CD4-positive, alpha-beta memory T cell (primary cell): ENCODE data around the gene SLC22A17. TPM values are rescaled to one million over a fixed set of nuclear protein-coding genes. Genes with fewer than 3 reads are reported as not detected.
A peak's percentile ranks its signal among the peaks of the same experiment; 100 is the strongest.

Experiments
- CTCF ChIA-PET: fragments of 350-600 bp; sonication (Branson Sonifier 250); formaldehyde crosslinking; loops from one replicate; lab custom pipeline; 2021; ENCODE audit warnings: inconsistent platforms; ENCODE audit not compliant: partially characterized antibody; lab: Charles Lee
- POLR2A ChIA-PET: fragments of 350-600 bp; sonication (Branson Sonifier 250); formaldehyde crosslinking; loops from one replicate; lab custom pipeline; 2021; ENCODE audit not compliant: partially characterized antibody; lab: Charles Lee
- DNase-seq, 5 donors: peaks; one replicate each; pipeline versions ENCODE4 v3.0.0 to v3.0.0-alpha.2; 2020 to 2022; ENCODE audit warnings: mixed read lengths in 1 of 5
- H3K27ac ChIP-seq: one replicate; pipeline ENCODE4 v1.7.0; 2013; ENCODE audit warnings: low read depth, low read length
- H3K27me3 ChIP-seq: 2 replicates; pipeline ENCODE4 v1.7.0; 2013; ENCODE audit warnings: mild to moderate bottlenecking, low read length, moderate library complexity; ENCODE audit not compliant: insufficient read depth
- H3K36me3 ChIP-seq: 2 replicates; pipeline ENCODE4 v1.7.0; 2013; ENCODE audit warnings: mild to moderate bottlenecking, low read length, moderate library complexity; ENCODE audit not compliant: insufficient read depth
- H3K4me1 ChIP-seq: 2 replicates; pipeline ENCODE4 v1.7.0; 2013; ENCODE audit warnings: mild to moderate bottlenecking, low read length, moderate library complexity; ENCODE audit not compliant: insufficient read depth
- H3K4me3 ChIP-seq, 2 donors: one replicate each; pipeline ENCODE4 v1.7.0; 2013; ENCODE audit warnings: low read length in 2 of 2, mild to moderate bottlenecking in 1 of 2
- H3K9me3 ChIP-seq, 2 donors: one replicate each; pipeline ENCODE4 v1.7.0; 2013; ENCODE audit warnings: low read length in 2 of 2, control low read depth in 1 of 2; ENCODE audit not compliant: control insufficient read depth in 1 of 2
- H3K27ac Mint-ChIP-seq, 7 donors: one replicate each; pipeline ENCODE4 v1.8.0; 2020 to 2021; ENCODE audit warnings: mixed read lengths in 7 of 7, mild to moderate bottlenecking in 6 of 7, inconsistent platforms in 3 of 7, moderate library complexity in 3 of 7
- H3K27me3 Mint-ChIP-seq, 2 donors: one replicate each; pipeline ENCODE4 v1.8.0; 2020 to 2021; ENCODE audit warnings: mixed read lengths in 2 of 2
- H3K36me3 Mint-ChIP-seq, 2 donors: one replicate each; pipeline ENCODE4 v1.8.0; 2020 to 2021; ENCODE audit warnings: mixed read lengths in 2 of 2, inconsistent platforms in 1 of 2, mild to moderate bottlenecking in 1 of 2
- H3K4me1 Mint-ChIP-seq, 4 donors: one replicate each; pipeline ENCODE4 v1.8.0; 2020 to 2021; ENCODE audit warnings: mixed read lengths in 4 of 4, mild to moderate bottlenecking in 1 of 4
- H3K4me3 Mint-ChIP-seq, 8 donors: one replicate each; pipeline ENCODE4 v1.8.0; 2020 to 2021; ENCODE audit warnings: mixed read lengths in 8 of 8, mild to moderate bottlenecking in 7 of 8, moderate library complexity in 6 of 8, inconsistent platforms in 3 of 8
- H3K9me3 Mint-ChIP-seq, 8 donors: one replicate each; pipeline ENCODE4 v1.8.0; 2020 to 2021; ENCODE audit warnings: mixed read lengths in 8 of 8, mild to moderate bottlenecking in 5 of 8, inconsistent platforms in 3 of 8, moderate library complexity in 1 of 8
- intact Hi-C: fragments of 100-400 bp; cut with micrococcal nuclease; formaldehyde crosslinking; loops from one replicate; pipeline ENCODE4 v1.15.1; 2023
- polyA plus RNA-seq, 2 donors: library from polyadenylated mRNA; unstranded; fragments of 300-500 nt; fragmentation: Illumina TruSeq; gene quantifications; one replicate each; pipeline ENCODE4 v1.2.3, GENCODE V29; 2021
- total RNA-seq, 2 experiments: library from RNA; stranded (reverse); gene quantifications; one replicate each; pipeline ENCODE4 v1.2.3, GENCODE V29; 2021

The SLC22A17 gene
- total and polyA plus RNA-seq, 4 experiments from 2014 or later, result 2.9 to 21.1 (median 11.9) TPM

GRCh38 chr14:23302290-23303225 is 50.1 kb downstream of the SLC22A17 start, which contains the start of gene PPP1R3E:
Gene PPP1R3E (minus strand): TSS chr14:23302859. CDS start chr14:23302576, 283 bp downstream.
- Mint-ChIP-seq H3K27ac (peak within 1 kb of the TSS; percentile 99 to 100 (median 100)), H3K9me3 (peaks cover 0 to 2% (median 0%) of the 10 kb centered on the region in 8 donors), H3K4me3 (peak within 1 kb of the TSS; percentile 98 to 100 (median 99)), H3K27me3 (peaks cover 12 to 15% of the 10 kb centered on the region in 2 donors), H3K4me1 (peaks cover 14 to 29% (median 23%) of the 10 kb centered on the region in 4 donors), H3K36me3 (peaks cover 0 to 15% of the 10 kb centered on the region in 2 donors)
- intact Hi-C loops, result loop anchor here (5.0 kb wide), 1 partner anchor 375 kb away; the partner anchor contains the start of gene PRMT5
- no peaks in the 10 kb centered on the region for H3K27me3 ChIP-seq
- H3K36me3 ChIP-seq, result no peaks in the 10 kb centered on the region
- peak; percentile 84 to 94 (median 86) for DNase-seq
- peak within 1 kb of the TSS; percentile 86 to 90 for H3K4me3 ChIP-seq
- POLR2A ChIA-PET, result interaction anchor here (0.6 to 9.6 kb wide), 33 partner anchors 9 to 1792 kb away, joined by 3 to 373 read pairs (median 4); partner anchors contain the start of genes ACIN1, AP1G2, C14orf119 and CBLN3
- peaks cover 14% of the 10 kb centered on the region for H3K4me1 ChIP-seq
- H3K9me3 ChIP-seq, result no peaks in the 10 kb centered on the region
- peak within 1 kb of the TSS; percentile 87 for H3K27ac ChIP-seq
- CTCF ChIA-PET, result interaction anchor here (0.5 to 7.3 kb wide), 13 partner anchors 8 to 261 kb away, joined by 3 to 93 read pairs (median 3); partner anchors contain the start of genes HOMEZ and PABPN1

- no peaks in the 10 kb centered on the region for H3K9me3 ChIP-seq
- H3K4me3 ChIP-seq, result peak overlapping the region; percentile 86 to 90
- peaks cover 14 to 29% (median 23%) of the 10 kb centered on the region in 4 donors for H3K4me1 Mint-ChIP-seq
These were observed 50.8 kb downstream of the SLC22A17 start for GRCh38 chr14:23301969-23302289.

GRCh38 chr14:23301288-23301968 is 51.3 kb downstream of the SLC22A17 start:
- Histone ChIP-seq H3K27ac (peak overlapping the region; percentile 87), H3K27me3 (no peaks in the 10 kb centered on the region), H3K4me1 (peaks cover 14% of the 10 kb centered on the region), H3K4me3 (peak overlapping the region; percentile 86 to 90), H3K36me3 (no peaks in the 10 kb centered on the region), H3K9me3 (no peaks in the 10 kb centered on the region)
- Mint-ChIP-seq H3K9me3 (peaks cover 0 to 2% (median 0%) of the 10 kb centered on the region in 8 donors), H3K4me1 (peaks cover 14 to 29% (median 23%) of the 10 kb centered on the region in 4 donors), H3K36me3 (peaks cover 4 to 23% of the 10 kb centered on the region in 2 donors), H3K4me3 (peak overlapping the region; percentile 89 to 100 (median 90)), H3K27me3 (peaks cover 8 to 9% of the 10 kb centered on the region in 2 donors), H3K27ac (peak overlapping the region; percentile 92 to 99 (median 96))
- ChIA-PET CTCF (interaction anchor here (0.6 to 7.3 kb wide), 14 partner anchors 12 to 362 kb away, joined by 3 to 93 read pairs (median 4); partner anchors contain the start of genes ACIN1, HOMEZ and PABPN1), POLR2A (interaction anchor here (0.7 to 9.6 kb wide), 24 partner anchors 8 to 1129 kb away, joined by 3 to 373 read pairs (median 6); partner anchors contain the start of genes ACIN1, AP1G2, C14orf119 and CBLN3)
- intact Hi-C loops, result loop anchor here (1.0 to 5.0 kb wide), 7 partner anchors 15 to 374 kb away; partner anchors contain the start of genes ACIN1, C14orf119, HOMEZ and PABPN1
- DNase-seq, result peak; percentile 95 to 99 (median 98)

More at GRCh38 chr14:23301969-23302289, 50.8 kb downstream of the SLC22A17 start:
- H3K27ac Mint-ChIP-seq, result peak overlapping the region; percentile 92 to 99 (median 94)
- Histone ChIP-seq H3K36me3 (no peaks in the 10 kb centered on the region), H3K27ac (peak overlapping the region; percentile 87), H3K4me1 (peaks cover 14% of the 10 kb centered on the region), H3K27me3 (no peaks in the 10 kb centered on the region)
- CTCF ChIA-PET, result interaction anchor here (0.6 to 7.3 kb wide), 10 partner anchors 12 to 362 kb away, joined by 3 to 93 read pairs (median 4); partner anchors contain the start of genes HOMEZ and PABPN1
- H3K4me3 Mint-ChIP-seq, result peak overlapping the region; percentile 86 to 100 (median 89)
- POLR2A ChIA-PET, result interaction anchor here (0.7 to 9.6 kb wide), 29 partner anchors 8 to 1128 kb away, joined by 3 to 373 read pairs (median 5); partner anchors contain the start of genes ACIN1, AP1G2, C14orf119 and CBLN3
- intact Hi-C loops, result loop anchor here (1.0 to 5.0 kb wide), 7 partner anchors 16 to 375 kb away; partner anchors contain the start of genes ACIN1, C14orf119, HOMEZ and PABPN1
- peak in 2 of 5 donors; percentile 81 for DNase-seq
- peaks cover 8 to 9% of the 10 kb centered on the region in 2 donors for H3K27me3 Mint-ChIP-seq
- peaks cover 0 to 2% (median 0%) of the 10 kb centered on the region in 8 donors for H3K9me3 Mint-ChIP-seq
- H3K36me3 Mint-ChIP-seq, result peaks cover 0 to 19% of the 10 kb centered on the region in 2 donors

GRCh38 chr14:23300687-23301223 is 51.9 kb downstream of the SLC22A17 start:
- H3K36me3 Mint-ChIP-seq, result peaks cover 4 to 23% of the 10 kb centered on the region in 2 donors
- H3K9me3 ChIP-seq, result no peaks in the 10 kb centered on the region
- intact Hi-C loops, result loop anchor here (1.0 to 5.0 kb wide), 7 partner anchors 14 to 373 kb away; partner anchors contain the start of genes ACIN1, C14orf119, HOMEZ and PABPN1
- H3K4me1 Mint-ChIP-seq, result peaks cover 14 to 29% (median 24%) of the 10 kb centered on the region in 4 donors
- no peaks in the 10 kb centered on the region for H3K27me3 ChIP-seq
- ChIA-PET POLR2A (interaction anchor here (0.7 to 9.6 kb wide), 12 partner anchors 10 to 294 kb away, joined by 3 to 373 read pairs (median 9); partner anchors contain the start of genes ACIN1, C14orf119, CDH24 and CEBPE), CTCF (interaction anchor here (0.9 to 7.3 kb wide), 11 partner anchors 11 to 259 kb away, joined by 3 to 93 read pairs (median 4); partner anchors contain the start of genes ACIN1, HOMEZ and PABPN1)
- H3K36me3 ChIP-seq, result no peaks in the 10 kb centered on the region
- peak overlapping the region; percentile 87 to 100 (median 90) for H3K4me3 Mint-ChIP-seq
- peak overlapping the region; percentile 87 for H3K27ac ChIP-seq
- H3K27ac Mint-ChIP-seq, result peak overlapping the region; percentile 92 to 99 (median 96)
- DNase-seq, result peak in 1 of 5 donors; percentile 25
- peaks cover 0 to 2% (median 0%) of the 10 kb centered on the region in 8 donors for H3K9me3 Mint-ChIP-seq
- peaks cover 14% of the 10 kb centered on the region for H3K4me1 ChIP-seq
- H3K27me3 Mint-ChIP-seq, result peaks cover 2 to 4% of the 10 kb centered on the region in 2 donors
- peak overlapping the region; percentile 59 to 86 for H3K4me3 ChIP-seq

GRCh38 chr14:23299986-23300686 is 52.6 kb downstream of the SLC22A17 start:
- Histone ChIP-seq H3K4me3 (peak overlapping the region; percentile 59 to 86), H3K9me3 (no peaks in the 10 kb centered on the region), H3K36me3 (no peaks in the 10 kb centered on the region), H3K4me1 (peaks cover 18% of the 10 kb centered on the region), H3K27me3 (no peaks in the 10 kb centered on the region), H3K27ac (peak overlapping the region; percentile 87)
- CTCF ChIA-PET, result interaction anchor here (0.9 to 7.3 kb wide), 11 partner anchors 10 to 260 kb away, joined by 3 to 93 read pairs (median 4); partner anchors contain the start of genes ACIN1, HOMEZ and PABPN1
- intact Hi-C loops, result loop anchor here (5.0 kb wide), 1 partner anchor 373 kb away; the partner anchor contains the start of gene PRMT5
- POLR2A ChIA-PET, result interaction anchor here (0.7 to 9.6 kb wide), 8 partner anchors 9 to 478 kb away, joined by 3 to 373 read pairs (median 18); partner anchors contain the start of genes ACIN1, C14orf119, CDH24 and HOMEZ
- peaks cover 2 to 4% of the 10 kb centered on the region in 2 donors for H3K27me3 Mint-ChIP-seq
- H3K9me3 Mint-ChIP-seq, result peaks cover 0 to 2% (median 0%) of the 10 kb centered on the region in 8 donors
- H3K4me3 Mint-ChIP-seq, result peak overlapping the region; percentile 87 to 100 (median 90)
- H3K27ac Mint-ChIP-seq, result peak overlapping the region; percentile 92 to 99 (median 96)
- peaks cover 4 to 26% of the 10 kb centered on the region in 2 donors for H3K36me3 Mint-ChIP-seq
- no peak for DNase-seq
- H3K4me1 Mint-ChIP-seq, result peaks cover 18 to 32% (median 28%) of the 10 kb centered on the region in 4 donors
